Activated CD8-positive, alpha-beta memory T cell treated with anti-CD3 and anti-CD28 coated beads, Interleukin-2, amount 10 ng/mL, durations not matched to agents 7 days and 5 days (primary cell): Measurements from ENCODE around the gene CPD. TPM values are rescaled to one million over a fixed set of nuclear protein-coding genes. Genes with fewer than 3 reads are reported as not detected.

Experiments used
- ATAC-seq: fragments of 150-1000 bp; cut with Tn5 transposase; one replicate; pipeline ENCODE4 v1.10.0; 2021; ENCODE audit warnings: moderate library complexity
- CTCF ChIA-PET: fragments of 350-600 bp; sonication (Branson Sonifier 250); formaldehyde crosslinking; loops from one replicate; lab custom pipeline; 2021; ENCODE audit warnings: antibody characterized with exemption; lab: Charles Lee
- DNase-seq: peaks from one replicate; pipeline ENCODE4 v3.0.0-alpha.2; 2020
- H3K27ac Mint-ChIP-seq: one replicate; pipeline ENCODE4 v1.8.0; 2021; ENCODE audit warnings: mild to moderate bottlenecking, mixed read lengths
- H3K27me3 Mint-ChIP-seq: one replicate; pipeline ENCODE4 v1.8.0; 2021; ENCODE audit warnings: mixed read lengths
- H3K36me3 Mint-ChIP-seq: one replicate; pipeline ENCODE4 v1.8.0; 2021; ENCODE audit warnings: mild to moderate bottlenecking, mixed read lengths
- H3K4me1 Mint-ChIP-seq: one replicate; pipeline ENCODE4 v1.8.0; 2021; ENCODE audit warnings: mixed read lengths
- H3K4me3 Mint-ChIP-seq: one replicate; pipeline ENCODE4 v1.8.0; 2021; ENCODE audit warnings: mild to moderate bottlenecking, moderate library complexity, mixed read lengths
- H3K9me3 Mint-ChIP-seq: one replicate; pipeline ENCODE4 v1.8.0; 2022; ENCODE audit warnings: low read depth, mixed read lengths
- total RNA-seq, 2 experiments: library from RNA; stranded (reverse); gene quantifications; one replicate each; pipeline ENCODE4 v1.2.3, GENCODE V29; 2021

Gene CPD
- total RNA-seq, 2 experiments from 2014 or later, result 19.9 to 25.6 TPM

- peaks cover 6% of the 10 kb centered on the region for H3K36me3 Mint-ChIP-seq
- peaks cover 53% of the 10 kb centered on the region for H3K4me1 Mint-ChIP-seq
- H3K27ac Mint-ChIP-seq, result peak overlapping the region; percentile 79
- peaks cover 4% of the 10 kb centered on the region for H3K27me3 Mint-ChIP-seq
- no peaks in the 10 kb centered on the region for H3K9me3 Mint-ChIP-seq
- H3K4me3 Mint-ChIP-seq, result peak overlapping the region; percentile 84
- ATAC-seq (peak; percentile 15), DNase-seq (peak; percentile 61)
- CTCF ChIA-PET, result interaction anchor here (0.7 to 3.8 kb wide), 8 partner anchors 10 to 275 kb away, joined by 3 to 17 read pairs (median 4); partner anchors contain the start of gene BLMH
Observed at GRCh38 chr17:30379303-30379902, 676 bp downstream of the CPD start.

GRCh38 chr17:30379903-30380381, 1.2 kb downstream of the CPD start:
- ATAC-seq (peak; percentile 11), DNase-seq (no peak)
- H3K4me3 Mint-ChIP-seq, result peak overlapping the region; percentile 84
- CTCF ChIA-PET, result interaction anchor here (1.2 to 3.8 kb wide), 7 partner anchors 10 to 285 kb away, joined by 3 to 17 read pairs (median 6); no protein-coding TSS in a partner anchor
- H3K36me3 Mint-ChIP-seq, result peaks cover 8% of the 10 kb centered on the region
- no peaks in the 10 kb centered on the region for H3K27me3 Mint-ChIP-seq
- H3K9me3 Mint-ChIP-seq, result no peaks in the 10 kb centered on the region
- peaks cover 53% of the 10 kb centered on the region for H3K4me1 Mint-ChIP-seq
- H3K27ac Mint-ChIP-seq, result peak overlapping the region; percentile 79

GRCh38 chr17:30380643-30381339, 2.1 kb downstream of the CPD start:
- Mint-ChIP-seq H3K36me3 (peaks cover 15% of the 10 kb centered on the region), H3K4me3 (peak overlapping the region; percentile 84), H3K9me3 (no peaks in the 10 kb centered on the region), H3K4me1 (peaks cover 54% of the 10 kb centered on the region), H3K27me3 (no peaks in the 10 kb centered on the region), H3K27ac (peak overlapping the region; percentile 2)
- ATAC-seq (no peak), DNase-seq (no peak)
- CTCF ChIA-PET, result interaction anchor here (0.8 to 3.8 kb wide), 8 partner anchors 8 to 286 kb away, joined by 3 to 17 read pairs (median 6); no protein-coding TSS in a partner anchor

- ATAC-seq (no peak), DNase-seq (no peak)
- H3K27ac Mint-ChIP-seq, result peak overlapping the region; percentile 2
- H3K4me3 Mint-ChIP-seq, result peak overlapping the region; percentile 84
- peaks cover 51% of the 10 kb centered on the region for H3K4me1 Mint-ChIP-seq
- H3K36me3 Mint-ChIP-seq, result peaks cover 18% of the 10 kb centered on the region
- no peaks in the 10 kb centered on the region for H3K27me3 Mint-ChIP-seq
- CTCF ChIA-PET, result interaction anchor here (0.8 to 3.8 kb wide), 8 partner anchors 9 to 287 kb away, joined by 3 to 17 read pairs (median 6); no protein-coding TSS in a partner anchor
- H3K9me3 Mint-ChIP-seq, result no peaks in the 10 kb centered on the region
Observed at GRCh38 chr17:30381340-30381659, 2.6 kb downstream of the CPD start.

GRCh38 chr17:30382345-30382744, 3.6 kb downstream of the CPD start:
- H3K27me3 Mint-ChIP-seq, result no peaks in the 10 kb centered on the region
- no peak for DNase-seq
- ATAC-seq, result no peak
- H3K36me3 Mint-ChIP-seq, result peaks cover 23% of the 10 kb centered on the region
- H3K9me3 Mint-ChIP-seq, result no peaks in the 10 kb centered on the region
- no peak overlapping the region for H3K27ac Mint-ChIP-seq
- H3K4me1 Mint-ChIP-seq, result peaks cover 42% of the 10 kb centered on the region
- no peak overlapping the region for H3K4me3 Mint-ChIP-seq
- CTCF ChIA-PET, result interaction anchor here (1.9 to 2.4 kb wide), 2 partner anchors 42 to 46 kb away, joined by 5 to 8 read pairs; no protein-coding TSS in a partner anchor

GRCh38 chr17:30388321-30389179, 9.8 kb downstream of the CPD start:
- DNase-seq (no peak), ATAC-seq (no peak)
- Mint-ChIP-seq H3K27ac (no peak overlapping the region), H3K27me3 (no peaks in the 10 kb centered on the region), H3K4me1 (peaks cover 1% of the 10 kb centered on the region), H3K9me3 (no peaks in the 10 kb centered on the region), H3K4me3 (no peak overlapping the region), H3K36me3 (peaks cover 26% of the 10 kb centered on the region)
- CTCF ChIA-PET, result interaction anchor here (1.3 to 1.4 kb wide), 3 partner anchors 9 to 263 kb away, joined by 3 read pairs; partner anchors contain the start of gene CPD

- CTCF ChIA-PET, result interaction anchor here (0.8 to 2.7 kb wide), 4 partner anchors 10 to 325 kb away, joined by 3 to 7 read pairs (median 3); partner anchors contain the start of gene CPD
- DNase-seq, result no peak
- H3K36me3 Mint-ChIP-seq, result peaks cover 26% of the 10 kb centered on the region
- H3K4me3 Mint-ChIP-seq, result no peak overlapping the region
- H3K9me3 Mint-ChIP-seq, result no peaks in the 10 kb centered on the region
- no peak for ATAC-seq
- H3K27me3 Mint-ChIP-seq, result no peaks in the 10 kb centered on the region
- H3K4me1 Mint-ChIP-seq, result peaks cover 1% of the 10 kb centered on the region
- H3K27ac Mint-ChIP-seq, result no peak overlapping the region
Observed at GRCh38 chr17:30389756-30390300, 11.1 kb downstream of the CPD start.

GRCh38 chr17:30391534-30391933, 12.8 kb downstream of the CPD start:
- no peaks in the 10 kb centered on the region for H3K9me3 Mint-ChIP-seq
- no peak overlapping the region for H3K27ac Mint-ChIP-seq
- CTCF ChIA-PET, result interaction anchor here (2.7 kb wide), 1 partner anchor 51 kb away, joined by 7 read pairs; no protein-coding TSS in a partner anchor
- DNase-seq (no peak), ATAC-seq (no peak)
- H3K27me3 Mint-ChIP-seq, result no peaks in the 10 kb centered on the region
- H3K4me1 Mint-ChIP-seq, result peaks cover 2% of the 10 kb centered on the region
- no peak overlapping the region for H3K4me3 Mint-ChIP-seq
- peaks cover 14% of the 10 kb centered on the region for H3K36me3 Mint-ChIP-seq

- H3K4me1 Mint-ChIP-seq, result peaks cover 2% of the 10 kb centered on the region
- no peak for ATAC-seq
Observed at GRCh38 chr17:30393491-30393890, 14.8 kb downstream of the CPD start.

GRCh38 chr17:30393911-30394867, 15.5 kb downstream of the CPD start:
- Mint-ChIP-seq H3K4me3 (no peak overlapping the region), H3K27me3 (no peaks in the 10 kb centered on the region), H3K4me1 (peaks cover 2% of the 10 kb centered on the region), H3K9me3 (no peaks in the 10 kb centered on the region), H3K27ac (no peak overlapping the region), H3K36me3 (peaks cover 12% of the 10 kb centered on the region)
- CTCF ChIA-PET, result interaction anchor here (0.6 to 1.8 kb wide), 4 partner anchors 13 to 525 kb away, joined by 3 to 5 read pairs (median 3); no protein-coding TSS in a partner anchor
- no peak for DNase-seq
- no peak for ATAC-seq

More at GRCh38 chr17:30393491-30393890, 14.8 kb downstream of the CPD start:
- H3K4me3 Mint-ChIP-seq, result no peak overlapping the region
- H3K36me3 Mint-ChIP-seq, result peaks cover 12% of the 10 kb centered on the region
- CTCF ChIA-PET, result interaction anchor here (0.6 kb wide), 1 partner anchor 265 kb away, joined by 3 read pairs; no protein-coding TSS in a partner anchor
- no peak overlapping the region for H3K27ac Mint-ChIP-seq
- no peak for DNase-seq
- H3K27me3 Mint-ChIP-seq, result no peaks in the 10 kb centered on the region
- H3K9me3 Mint-ChIP-seq, result no peaks in the 10 kb centered on the region

GRCh38 chr17:30395398-30396022, 16.8 kb downstream of the CPD start:
- Mint-ChIP-seq H3K36me3 (peaks cover 8% of the 10 kb centered on the region), H3K4me1 (peaks cover 2% of the 10 kb centered on the region), H3K9me3 (no peaks in the 10 kb centered on the region), H3K27me3 (no peaks in the 10 kb centered on the region), H3K27ac (no peak overlapping the region), H3K4me3 (no peak overlapping the region)
- DNase-seq, result no peak
- CTCF ChIA-PET, result interaction anchor here (1.8 kb wide), 1 partner anchor 15 kb away, joined by 5 read pairs; no protein-coding TSS in a partner anchor
- ATAC-seq, result no peak
